ENCODE measurements around the gene USP26.

GRCh38 chrX:133045986-133046385 lies 50.9 kb downstream of the USP26 start:
- TF ChIP-seq, protein P1, sequence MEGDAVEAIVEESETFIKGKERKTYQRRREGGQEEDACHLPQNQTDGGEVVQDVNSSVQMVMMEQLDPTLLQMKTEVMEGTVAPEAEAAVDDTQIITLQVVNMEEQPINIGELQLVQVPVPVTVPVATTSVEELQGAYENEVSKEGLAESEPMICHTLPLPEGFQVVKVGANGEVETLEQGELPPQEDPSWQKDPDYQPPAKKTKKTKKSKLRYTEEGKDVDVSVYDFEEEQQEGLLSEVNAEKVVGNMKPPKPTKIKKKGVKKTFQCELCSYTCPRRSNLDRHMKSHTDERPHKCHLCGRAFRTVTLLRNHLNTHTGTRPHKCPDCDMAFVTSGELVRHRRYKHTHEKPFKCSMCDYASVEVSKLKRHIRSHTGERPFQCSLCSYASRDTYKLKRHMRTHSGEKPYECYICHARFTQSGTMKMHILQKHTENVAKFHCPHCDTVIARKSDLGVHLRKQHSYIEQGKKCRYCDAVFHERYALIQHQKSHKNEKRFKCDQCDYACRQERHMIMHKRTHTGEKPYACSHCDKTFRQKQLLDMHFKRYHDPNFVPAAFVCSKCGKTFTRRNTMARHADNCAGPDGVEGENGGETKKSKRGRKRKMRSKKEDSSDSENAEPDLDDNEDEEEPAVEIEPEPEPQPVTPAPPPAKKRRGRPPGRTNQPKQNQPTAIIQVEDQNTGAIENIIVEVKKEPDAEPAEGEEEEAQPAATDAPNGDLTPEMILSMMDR (conservative IDR thresholded peaks at IDR 0.05 in 1 of 2, IDR thresholded peaks at IDR 0.05 in 1 of 2; ENCODE audit: low read depth in 1 of 2, low read length in 2 of 2), result no peak
- TF ChIP-seq EZH2 (IDR thresholded peaks at IDR 0.05; ENCODE audit: low read length, missing control alignments), result no peak
